Sigmoid colon (tissue), 7 donors: ENCODE results near the gene HES2. TPM values are rescaled to one million over a fixed set of nuclear protein-coding genes. Genes with fewer than 3 reads are reported as not detected.

Experiments used
- DNase-seq: peaks from one replicate; pipeline ENCODE4 v3.0.0-alpha.2; 2019
- H3K27ac ChIP-seq, 4 donors: fragments of 200-600 bp; sonication (generic); one replicate each; pipeline ENCODE4 v1.5.1; 2016 to 2019; ENCODE audit warnings: mild to moderate bottlenecking in 1 of 4
- H3K27me3 ChIP-seq, 3 donors: fragments of 200-600 bp; sonication (generic); one replicate each; pipeline ENCODE4 v1.5.1; 2019; ENCODE audit warnings: mild to moderate bottlenecking in 1 of 3
- H3K36me3 ChIP-seq, 4 donors: fragments of 200-600 bp; sonication (generic); one replicate each; pipeline ENCODE4 v1.5.1; 2016 to 2019
- H3K4me1 ChIP-seq, 4 donors: fragments of 200-600 bp; sonication (generic); one replicate each; pipeline ENCODE4 v1.5.1; 2017 to 2019
- H3K4me3 ChIP-seq, 4 donors: fragments of 200-600 bp; sonication (generic); one replicate each; pipeline ENCODE4 v1.5.1; 2017 to 2019; ENCODE audit warnings: mild to moderate bottlenecking in 2 of 4, moderate library complexity in 1 of 4
- H3K9me3 ChIP-seq, 4 donors: fragments of 200-600 bp in 3 of 4; sonication (generic) in 3 of 4; one replicate each; pipeline versions ENCODE4 v1.5.1 to v1.6.1; 2013 to 2019
- CTCF ChIP-seq, 4 experiments: fragments of 450-650 bp in 3 of 4; fragments of 200-600 bp in 1 of 4; IDR thresholded peaks; one replicate each; pipeline ENCODE4 v1.5.1; 2016 to 2019; ENCODE audit warnings: antibody characterized with exemption in 4 of 4, mild to moderate bottlenecking in 3 of 4, moderate library complexity in 2 of 4
- EP300 ChIP-seq, 4 donors: sonication (generic); formaldehyde crosslinking; IDR thresholded peaks; one replicate each; pipeline ENCODE4 v1.6.1; 2017; ENCODE audit warnings: antibody characterized with exemption in 4 of 4
- POLR2A ChIP-seq, 2 donors: fragments of 450-650 bp; IDR thresholded peaks; one replicate each; pipeline ENCODE4 v1.6.1; 2016; ENCODE audit warnings: antibody characterized with exemption in 2 of 2, mild to moderate bottlenecking in 2 of 2, moderate library complexity in 2 of 2
- POLR2AphosphoS5 ChIP-seq, 4 donors: sonication (generic); formaldehyde crosslinking; IDR thresholded peaks; one replicate each; pipeline ENCODE4 v1.6.1; 2017; ENCODE audit warnings: antibody characterized with exemption in 4 of 4
- WGBS, 2 donors: extraction: QIAGEN DNeasy Blood & Tissue Kit; methylation state at CpG; one replicate each; pipeline ENCODE4 v1.1.7; 2013; 5-methylcytosine and 5-hydroxymethylcytosine counted together
- intact Hi-C: fragments of 100-400 bp; cut with DNase I; formaldehyde crosslinking; loops from one replicate; pipeline ENCODE4 v1.15.1; 2023
- polyA plus RNA-seq, 3 donors: library from polyadenylated mRNA; stranded (reverse); fragments of 200-250 nt; gene quantifications; one replicate each; pipeline ENCODE4 v1.2.3, GENCODE V29; 2013
- total RNA-seq, 4 donors: library from RNA; depleted of rRNA; stranded (reverse); fragments of >200 nt; gene quantifications; one replicate each; pipeline ENCODE4 v1.1.0, GENCODE V29; 2016
- donor health status: healthy with polysubstance abuse.
- donor health status: Bipolar disorder and iron deficiency.
- donor health status: healthy.

HES2 gene
- total RNA-seq (not detected), polyA plus RNA-seq (10 to 100 TPM; 10.7 to 27.0 (median 19.9) TPM)

GRCh38 chr1:6419804-6420453 lies at the start of gene HES2:
Gene HES2 (minus strand): TSS chr1:6419919. CDS start chr1:6419820, 99 bp downstream.
- WGBS, 2 donors: 1% methylated on average over 62 of the region's 62 CpGs
- Histone ChIP-seq H3K36me3 (no peaks in the 10 kb centered on the region), H3K4me3 (peak within 1 kb of the TSS in 3 of 4 donors; percentile 26 to 47 (median 41)), H3K4me1 (peaks cover 0 to 47% (median 41%) of the 10 kb centered on the region in 4 donors), H3K27me3 (peaks cover 70 to 100% (median 92%) of the 10 kb centered on the region in 3 donors), H3K27ac (no peak within 1 kb of the TSS), H3K9me3 (no peaks in the 10 kb centered on the region)
- no peak for DNase-seq
- intact Hi-C loops: no loop called here
- no peak for TF ChIP-seq POLR2A (IDR thresholded peaks at IDR 0.05)
- TF ChIP-seq POLR2AphosphoS5 (IDR thresholded peaks at IDR 0.05): no peak

GRCh38 chr1:6468729-6469461 lies 49.2 kb upstream of the HES2 start:
- DNase-seq: no peak
- WGBS, 2 donors: 93 to 94% methylated on average over 13 of the region's 13 CpGs
- Histone ChIP-seq H3K27ac (no peak overlapping the region), H3K27me3 (peaks cover 8 to 27% (median 20%) of the 10 kb centered on the region in 3 donors), H3K36me3 (peaks cover 0 to 25% (median 0%) of the 10 kb centered on the region in 4 donors), H3K4me3 (no peak overlapping the region), H3K9me3 (no peaks in the 10 kb centered on the region), H3K4me1 (no peaks in the 10 kb centered on the region)
- intact Hi-C loops: no loop called here
- no peak for TF ChIP-seq POLR2AphosphoS5 (IDR thresholded peaks at IDR 0.05)
- TF ChIP-seq CTCF (IDR thresholded peaks at IDR 0.05): no peak
- TF ChIP-seq POLR2A (IDR thresholded peaks at IDR 0.05): no peak
- TF ChIP-seq EP300 (IDR thresholded peaks at IDR 0.05): no peak

GRCh38 chr1:6467744-6468688 lies 48.3 kb upstream of the HES2 start:
- H3K9me3 ChIP-seq: no peaks in the 10 kb centered on the region
- H3K4me3 ChIP-seq: no peak overlapping the region
- H3K27ac ChIP-seq: no peak overlapping the region
- intact Hi-C loops: no loop called here
- H3K27me3 ChIP-seq: peaks cover 9 to 31% (median 21%) of the 10 kb centered on the region in 3 donors
- TF ChIP-seq POLR2AphosphoS5 (IDR thresholded peaks at IDR 0.05) (no peak), POLR2A (IDR thresholded peaks at IDR 0.05) (no peak), EP300 (IDR thresholded peaks at IDR 0.05) (no peak), CTCF (IDR thresholded peaks at IDR 0.05) (no peak)
- 92 to 93% methylated on average over 30 of the region's 30 CpGs for WGBS, 2 donors
- H3K36me3 ChIP-seq: peaks cover 0 to 25% (median 0%) of the 10 kb centered on the region in 4 donors
- no peak for DNase-seq
- no peaks in the 10 kb centered on the region for H3K4me1 ChIP-seq

- WGBS, 2 donors: 95 to 96% methylated on average over 12 of the region's 12 CpGs
- intact Hi-C loops: no loop called here
- no peaks in the 10 kb centered on the region for H3K9me3 ChIP-seq
- no peak overlapping the region for H3K27ac ChIP-seq
- no peak overlapping the region for H3K4me3 ChIP-seq
- no peak for DNase-seq
- TF ChIP-seq POLR2A (IDR thresholded peaks at IDR 0.05) (no peak), POLR2AphosphoS5 (IDR thresholded peaks at IDR 0.05) (no peak), CTCF (IDR thresholded peaks at IDR 0.05) (no peak), EP300 (IDR thresholded peaks at IDR 0.05) (no peak)
- H3K4me1 ChIP-seq: no peaks in the 10 kb centered on the region
- H3K27me3 ChIP-seq: peaks cover 12 to 39% (median 29%) of the 10 kb centered on the region in 3 donors
- H3K36me3 ChIP-seq: peaks cover 0 to 20% (median 0%) of the 10 kb centered on the region in 4 donors
Measured at GRCh38 chr1:6467224-6467623, 47.5 kb upstream of the HES2 start.
